BE2C (cell line): ENCODE results near the gene CDYL2.
A peak's percentile ranks its signal among the peaks of the same experiment; 100 is the strongest.

Experiments
- DNase-seq: peaks from one replicate; pipeline ENCODE4 v3.0.0-alpha.2; 2020
- H3K27me3 ChIP-seq: fragments of 250-450 bp; sonication (Bioruptor Pico); 2 replicates; pipeline ENCODE4 v1.5.1; 2020; ENCODE audit warnings: mild to moderate bottlenecking
- H3K36me3 ChIP-seq: fragments of 250-450 bp; sonication (Bioruptor Pico); 2 replicates; pipeline ENCODE4 v1.5.1; 2020; ENCODE audit warnings: mild to moderate bottlenecking
- H3K4me1 ChIP-seq: fragments of 250-450 bp; sonication (Bioruptor Pico); 2 replicates; pipeline ENCODE4 v1.5.1; 2020
- H3K4me3 ChIP-seq: 2 replicates; pipeline ENCODE4 v1.5.1; 2011; ENCODE audit warnings: low read depth, low read length
- H3K9me3 ChIP-seq: fragments of 250-450 bp; sonication (Bioruptor Pico); 2 replicates; pipeline ENCODE4 v1.5.1; 2020
- TF ChIP-seq, protein P1 (sequence below): IDR thresholded peaks from 2 replicates; pipeline ENCODE4 v1.5.1; 2012; ENCODE audit warnings: mild to moderate bottlenecking, low read depth, low read length

Gene CDYL2

DNA sequence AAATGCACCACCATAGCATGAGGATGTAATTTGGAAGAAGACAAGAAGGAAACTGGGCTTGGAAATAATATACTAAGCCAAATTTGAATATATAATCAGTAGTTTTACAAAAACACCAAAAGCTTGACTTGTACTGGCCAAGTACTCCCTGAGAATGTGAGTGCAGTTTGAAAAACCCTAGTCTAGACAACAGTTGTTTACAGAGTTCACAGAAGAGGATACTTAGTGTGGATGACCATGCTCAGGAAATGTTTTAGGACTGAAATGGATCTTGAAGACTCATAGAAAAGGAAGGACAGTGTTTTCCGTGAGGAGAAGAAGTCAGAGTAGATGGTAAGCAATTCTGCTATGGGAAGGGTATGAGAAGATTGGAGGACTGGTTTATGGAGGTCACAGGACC lies 1.9 kb upstream of the CDYL2 start:
- Histone ChIP-seq H3K36me3 (no peaks in the 10 kb centered on the region), H3K9me3 (no peaks in the 10 kb centered on the region; the same call in 1 of the 2 replicates), H3K27me3 (peaks cover 13% of the 10 kb centered on the region), H3K4me1 (no peaks in the 10 kb centered on the region), H3K4me3 (no peak overlapping the region)
- no peak for DNase-seq
- TF ChIP-seq, protein P1, sequence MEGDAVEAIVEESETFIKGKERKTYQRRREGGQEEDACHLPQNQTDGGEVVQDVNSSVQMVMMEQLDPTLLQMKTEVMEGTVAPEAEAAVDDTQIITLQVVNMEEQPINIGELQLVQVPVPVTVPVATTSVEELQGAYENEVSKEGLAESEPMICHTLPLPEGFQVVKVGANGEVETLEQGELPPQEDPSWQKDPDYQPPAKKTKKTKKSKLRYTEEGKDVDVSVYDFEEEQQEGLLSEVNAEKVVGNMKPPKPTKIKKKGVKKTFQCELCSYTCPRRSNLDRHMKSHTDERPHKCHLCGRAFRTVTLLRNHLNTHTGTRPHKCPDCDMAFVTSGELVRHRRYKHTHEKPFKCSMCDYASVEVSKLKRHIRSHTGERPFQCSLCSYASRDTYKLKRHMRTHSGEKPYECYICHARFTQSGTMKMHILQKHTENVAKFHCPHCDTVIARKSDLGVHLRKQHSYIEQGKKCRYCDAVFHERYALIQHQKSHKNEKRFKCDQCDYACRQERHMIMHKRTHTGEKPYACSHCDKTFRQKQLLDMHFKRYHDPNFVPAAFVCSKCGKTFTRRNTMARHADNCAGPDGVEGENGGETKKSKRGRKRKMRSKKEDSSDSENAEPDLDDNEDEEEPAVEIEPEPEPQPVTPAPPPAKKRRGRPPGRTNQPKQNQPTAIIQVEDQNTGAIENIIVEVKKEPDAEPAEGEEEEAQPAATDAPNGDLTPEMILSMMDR = no peak

DNA sequence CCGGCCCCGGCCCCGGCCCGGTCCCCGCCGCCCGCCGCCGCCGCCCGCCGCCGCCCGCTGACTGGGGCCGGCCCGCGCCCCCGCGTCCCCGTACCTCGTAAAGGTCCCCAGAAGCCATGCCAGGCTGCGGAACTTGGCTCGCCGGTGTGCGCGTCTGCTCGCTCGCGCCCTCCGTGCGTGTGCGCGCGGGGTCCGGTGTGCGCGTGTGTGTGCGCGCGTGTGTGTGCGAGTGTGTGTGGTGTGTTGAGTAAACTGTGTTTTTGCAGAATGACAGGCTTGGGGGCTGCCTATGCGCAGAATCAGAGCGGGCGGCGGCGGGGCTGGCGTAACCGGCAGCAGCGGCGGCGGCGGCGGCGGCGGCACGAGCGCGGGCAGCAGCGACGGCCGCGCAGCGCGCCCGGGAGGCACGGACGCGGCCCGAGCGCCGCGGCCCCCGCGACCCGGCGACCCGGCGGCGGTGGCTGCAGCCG lies 307 bp downstream of the CDYL2 start:
- no peaks in the 10 kb centered on the region for H3K9me3 ChIP-seq
- peaks cover 13% of the 10 kb centered on the region for H3K27me3 ChIP-seq
- H3K4me1 ChIP-seq = no peaks in the 10 kb centered on the region
- H3K4me3 ChIP-seq = peak overlapping the region; percentile 26; the same call in 1 of the 2 replicates
- no peaks in the 10 kb centered on the region for H3K36me3 ChIP-seq
- TF ChIP-seq, protein P1 = no peak
- DNase-seq = peak; percentile 12

DNA sequence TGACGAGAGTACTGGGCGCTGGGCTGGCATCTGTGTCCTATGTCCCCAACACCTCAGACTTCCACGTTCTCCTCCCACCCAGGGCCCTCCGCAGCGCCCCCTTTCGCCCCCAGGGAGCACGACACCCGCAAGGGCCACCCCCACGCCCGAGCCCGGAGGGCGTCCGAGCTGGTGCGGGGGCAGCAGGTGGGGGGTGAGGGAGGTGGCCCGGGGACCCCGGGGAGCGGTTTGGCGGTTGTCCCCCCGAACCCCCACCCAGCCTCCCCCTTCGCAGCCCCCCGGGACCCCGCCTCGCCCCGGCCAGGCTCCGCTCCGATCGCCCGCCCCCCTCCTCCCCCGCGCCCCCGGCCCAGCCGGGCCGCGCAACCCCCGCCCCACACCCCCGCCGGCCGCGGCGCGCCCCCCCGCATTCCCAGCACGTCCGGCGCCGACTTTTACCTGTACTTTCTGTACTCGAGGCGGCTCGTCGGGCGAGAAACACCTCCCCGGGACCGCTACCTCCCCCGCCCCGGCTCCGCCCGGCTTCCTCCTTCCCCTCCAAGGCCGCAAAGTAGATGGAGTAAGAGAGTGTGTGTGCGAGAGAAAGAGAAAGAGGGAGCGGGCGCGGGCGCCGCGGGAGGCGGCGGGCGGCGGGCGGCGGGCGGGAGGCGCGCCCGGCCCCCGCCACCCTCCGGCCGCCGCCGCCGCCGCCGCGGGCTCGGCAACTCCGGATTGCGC lies 901 bp downstream of the CDYL2 start:
- no peaks in the 10 kb centered on the region for H3K36me3 ChIP-seq
- no peaks in the 10 kb centered on the region for H3K9me3 ChIP-seq
- DNase-seq = no peak
- no peaks in the 10 kb centered on the region for H3K4me1 ChIP-seq
- TF ChIP-seq, protein P1 = no peak
- H3K27me3 ChIP-seq = peaks cover 13% of the 10 kb centered on the region
- no peak overlapping the region for H3K4me3 ChIP-seq

DNA sequence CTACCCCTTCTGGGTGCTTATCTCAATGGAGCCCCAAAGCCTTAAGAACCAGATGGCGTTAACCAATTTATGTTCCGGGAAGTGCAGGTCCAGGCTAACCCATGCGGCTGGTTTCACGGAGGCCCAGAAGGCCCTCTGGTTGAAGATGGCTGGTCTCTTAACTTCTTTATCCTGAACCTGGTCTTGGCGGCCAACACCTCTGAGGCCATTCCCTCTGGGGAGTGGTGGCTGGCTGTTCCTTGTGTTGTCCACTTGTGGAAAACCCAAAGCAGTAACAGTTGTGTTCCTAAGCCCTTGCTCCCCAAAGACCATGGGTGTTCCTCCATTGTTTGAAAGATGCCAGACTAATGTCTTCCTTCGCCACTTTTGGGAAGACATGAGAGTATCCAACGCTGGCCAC lies 1.5 kb downstream of the CDYL2 start:
- TF ChIP-seq, protein P1 = no peak
- no peak overlapping the region for H3K4me3 ChIP-seq
- H3K36me3 ChIP-seq = no peaks in the 10 kb centered on the region
- no peaks in the 10 kb centered on the region for H3K4me1 ChIP-seq
- no peaks in the 10 kb centered on the region for H3K9me3 ChIP-seq
- H3K27me3 ChIP-seq = peaks cover 13% of the 10 kb centered on the region
- DNase-seq = no peak

DNA sequence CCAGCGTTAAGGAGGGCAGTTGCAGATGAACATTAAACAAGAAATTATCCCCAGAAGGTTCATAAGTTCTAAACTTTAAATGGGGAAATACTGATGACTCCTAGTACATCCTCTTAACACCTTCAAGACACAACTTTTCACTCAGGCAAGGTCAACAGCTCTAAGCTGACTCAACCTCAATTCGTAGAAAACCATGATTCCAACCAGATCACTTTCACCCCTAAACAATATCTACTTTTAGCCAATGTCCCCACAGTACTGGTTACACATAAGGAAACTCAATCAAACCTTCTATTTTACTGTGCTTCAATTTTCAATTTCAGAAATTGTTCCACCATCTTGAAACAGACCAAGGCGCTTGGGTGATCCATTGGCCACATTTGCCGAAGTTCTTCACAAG lies 2.3 kb downstream of the CDYL2 start:
- DNase-seq = no peak
- H3K27me3 ChIP-seq = peaks cover 13% of the 10 kb centered on the region
- H3K36me3 ChIP-seq = no peaks in the 10 kb centered on the region
- no peaks in the 10 kb centered on the region for H3K4me1 ChIP-seq
- no peaks in the 10 kb centered on the region for H3K9me3 ChIP-seq
- H3K4me3 ChIP-seq = no peak overlapping the region
- TF ChIP-seq, protein P1 = no peak

DNA sequence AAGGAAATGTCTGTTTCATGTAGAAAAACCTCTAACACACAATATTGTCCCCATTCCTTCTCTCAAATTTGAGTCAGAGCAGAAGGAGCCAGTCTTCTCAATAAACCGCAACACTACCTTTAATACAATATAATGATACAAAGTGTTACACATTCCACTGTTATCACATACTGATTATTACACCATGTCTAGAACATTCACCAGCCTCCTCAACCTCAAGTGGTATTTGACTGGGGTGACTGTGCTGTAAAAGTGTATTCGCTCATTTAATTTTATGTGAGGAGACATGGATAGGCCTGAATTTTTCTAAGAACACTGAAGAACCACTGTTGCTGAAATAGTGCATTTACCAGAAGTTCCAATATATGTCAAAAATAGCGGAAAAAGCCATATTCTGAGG lies 10.3 kb downstream of the CDYL2 start:
- H3K9me3 ChIP-seq = no peaks in the 10 kb centered on the region
- no peak for DNase-seq
- H3K36me3 ChIP-seq = no peaks in the 10 kb centered on the region
- H3K27me3 ChIP-seq = no peaks in the 10 kb centered on the region
- H3K4me1 ChIP-seq = no peaks in the 10 kb centered on the region
- TF ChIP-seq, protein P1 = no peak
- H3K4me3 ChIP-seq = no peak overlapping the region
